HepG2 (cell line): ENCODE measurements around the gene TPM2. TPM values are rescaled to one million over a fixed set of nuclear protein-coding genes. Genes with fewer than 3 reads are reported as not detected.
A peak's percentile ranks its signal among the peaks of the same experiment; 100 is the strongest.

ENCODE experiments used
- ARNT2 ChIP-seq: sonication (generic); formaldehyde crosslinking; IDR thresholded peaks from 2 replicates; pipeline ENCODE4 v1.8.0; 2022; ENCODE audit warnings: mild to moderate bottlenecking, low read depth, missing genetic modification reagents, moderate library complexity
- CBX1 ChIP-seq: IDR thresholded peaks from one replicate; pipeline ENCODE4 v1.6.1; 2016; ENCODE audit warnings: antibody characterized with exemption, low read depth
- CCAR2 ChIP-seq: fragments of 200-400 bp; formaldehyde crosslinking; optimal IDR thresholded peaks from 2 replicates; pipeline ENCODE3; 2018; ENCODE audit warnings: low read depth, mild to moderate bottlenecking, low read length, moderate library complexity
- CEBPB ChIP-seq: IDR thresholded peaks from 2 replicates; pipeline ENCODE4 v1.6.1; 2011; ENCODE audit warnings: low read depth, low read length, improper control_type of control experiment, borderline replicate concordance
- CSRNP2 ChIP-seq: sonication (generic); formaldehyde crosslinking; conservative IDR thresholded peaks from 2 replicates; pipeline ENCODE4 v1.8.0; 2022; ENCODE audit warnings: low read depth, missing genetic modification reagents
- HOXD1 ChIP-seq: sonication (generic); formaldehyde crosslinking; IDR thresholded peaks from 2 replicates; pipeline ENCODE4 v1.5.0; 2020; ENCODE audit warnings: missing genetic modification reagents
- LBX2 ChIP-seq: sonication (generic); formaldehyde crosslinking; IDR thresholded peaks from 2 replicates; pipeline ENCODE4 v1.5.0; 2020; ENCODE audit warnings: missing genetic modification reagents, mild to moderate bottlenecking, borderline replicate concordance
- MAFF ChIP-seq: IDR thresholded peaks from 2 replicates; pipeline ENCODE4 v1.6.1; 2011; ENCODE audit warnings: low read depth, low read length, improper control_type of control experiment
- MAFG ChIP-seq: sonication (generic); formaldehyde crosslinking; IDR thresholded peaks from 2 replicates; pipeline ENCODE4 v1.5.1; 2020; ENCODE audit warnings: mild to moderate bottlenecking, missing genetic modification reagents
- MBD4 ChIP-seq: IDR thresholded peaks from 2 replicates; pipeline ENCODE4 v1.6.1; 2012; ENCODE audit warnings: low read length, inconsistent platforms, borderline replicate concordance
- MLXIP ChIP-seq: sonication (generic); formaldehyde crosslinking; IDR thresholded peaks from 2 replicates; pipeline ENCODE4 v1.9.0; 2021; ENCODE audit warnings: missing genetic modification reagents, borderline replicate concordance
- MZF1 ChIP-seq: sonication (generic); formaldehyde crosslinking; IDR thresholded peaks from 2 replicates; pipeline ENCODE4 v1.8.1; 2023; ENCODE audit warnings: mild to moderate bottlenecking, missing genetic modification reagents, borderline replicate concordance
- SIX1 ChIP-seq: sonication (generic); formaldehyde crosslinking; IDR thresholded peaks from 2 replicates; pipeline ENCODE4 v1.4.0; 2020; ENCODE audit warnings: missing genetic modification reagents, borderline replicate concordance
- SKIL ChIP-seq: sonication (generic); formaldehyde crosslinking; IDR thresholded peaks from 2 replicates; pipeline ENCODE4 v1.8.0; 2022; ENCODE audit warnings: missing genetic modification reagents, mild to moderate bottlenecking, moderate library complexity, borderline replicate concordance
- SRSF1 ChIP-seq: fragments of 200-400 bp; formaldehyde crosslinking; optimal IDR thresholded peaks from 2 replicates; pipeline ENCODE3; 2017; ENCODE audit warnings: mild to moderate bottlenecking, low read depth, low read length, moderate library complexity
- TBL1XR1 ChIP-seq: fragments of 150-350 bp; IDR thresholded peaks from 2 replicates; pipeline ENCODE4 v1.6.1; 2014; ENCODE audit warnings: borderline replicate concordance, low read length; ENCODE audit not compliant: partially characterized antibody
- ZNF761 ChIP-seq: sonication (generic); formaldehyde crosslinking; conservative IDR thresholded peaks from 2 replicates; pipeline ENCODE4 v1.4.0; 2020; ENCODE audit warnings: mild to moderate bottlenecking, missing genetic modification reagents
- polyA plus RNA-seq, 8 experiments: library from polyadenylated mRNA; depleted of rRNA in 3 of 8; stranded (reverse) in 7 of 8; unstranded in 1 of 8; fragments of >200 nt; fragmentation: Illumina TruSeq in 4 of 8; extraction: Trizol in 4 of 8; gene quantifications; 2 replicates each; pipeline versions ENCODE4 v1.2.1 to v1.2.3, GENCODE V29; 2011 to 2016; ENCODE audit warnings: low read depth in 4 of 8, missing spikeins in 1 of 8, mixed read lengths in 1 of 8; ENCODE audit not compliant: insufficient read depth in 1 of 8
- total RNA-seq, 5 experiments: library from RNA; depleted of rRNA; stranded (reverse); fragments of >200 nt; fragmentation: Illumina TruSeq; extraction: Trizol; gene quantifications; 2 replicates each; pipeline ENCODE4 v1.2.3, GENCODE V29; 2016; ENCODE audit warnings: low read depth in 1 of 5

TPM2 gene
- total and polyA plus RNA-seq, 2 of the 13 experiments (the other 11 are each of a cell fraction or from before 2014, with no cell fraction given) = 3.1 to 10.7 TPM

GRCh38 chr9:35658137-35658967 lies 31.4 kb downstream of the TPM2 start, which contains the start of gene CCDC107 (continued):
- TF ChIP-seq SKIL (CRISPR knock-in tag) (no peak), CSRNP2 (no peak), ZNF761 (CRISPR knock-in tag) (no peak), MAFG (CRISPR knock-in tag) (no peak), HOXD1 (CRISPR knock-in tag) (no peak), SRSF1 (peak; percentile 62), CEBPB (no peak), ARNT2 (no peak; the same call in 1 of the 2 replicates), MZF1 (CRISPR knock-in tag) (no peak), TBL1XR1 (no peak), CCAR2 (no peak), LBX2 (no peak; the same call in 1 of the 2 replicates), MAFF (no peak), MBD4 (no peak), MLXIP (no peak; the same call in 1 of the 2 replicates), SIX1 (CRISPR knock-in tag) (no peak), CBX1 (no peak)
